T47D (cell line): Measurements from ENCODE around the gene DAZAP1.

Source experiments
- DNase-seq, 2 experiments: peaks; one replicate each; pipeline versions ENCODE4 v3.0.0 to v3.0.0-alpha.2; 2011 to 2012; ENCODE audit warnings: low read depth in 1 of 2, low spot score in 1 of 2
- JUND ChIP-seq: IDR thresholded peaks from 2 replicates; pipeline ENCODE4 v1.6.1; 2012; ENCODE audit warnings: low read depth
- in situ Hi-C: cut with HindIII; loops from 2 replicates; pipeline ENCODE4 v1.10.0; 2016; ENCODE audit warnings: low sequenced_read_pairs, low pct_unique_long_range_greater_than_20kb

Gene DAZAP1

DNA sequence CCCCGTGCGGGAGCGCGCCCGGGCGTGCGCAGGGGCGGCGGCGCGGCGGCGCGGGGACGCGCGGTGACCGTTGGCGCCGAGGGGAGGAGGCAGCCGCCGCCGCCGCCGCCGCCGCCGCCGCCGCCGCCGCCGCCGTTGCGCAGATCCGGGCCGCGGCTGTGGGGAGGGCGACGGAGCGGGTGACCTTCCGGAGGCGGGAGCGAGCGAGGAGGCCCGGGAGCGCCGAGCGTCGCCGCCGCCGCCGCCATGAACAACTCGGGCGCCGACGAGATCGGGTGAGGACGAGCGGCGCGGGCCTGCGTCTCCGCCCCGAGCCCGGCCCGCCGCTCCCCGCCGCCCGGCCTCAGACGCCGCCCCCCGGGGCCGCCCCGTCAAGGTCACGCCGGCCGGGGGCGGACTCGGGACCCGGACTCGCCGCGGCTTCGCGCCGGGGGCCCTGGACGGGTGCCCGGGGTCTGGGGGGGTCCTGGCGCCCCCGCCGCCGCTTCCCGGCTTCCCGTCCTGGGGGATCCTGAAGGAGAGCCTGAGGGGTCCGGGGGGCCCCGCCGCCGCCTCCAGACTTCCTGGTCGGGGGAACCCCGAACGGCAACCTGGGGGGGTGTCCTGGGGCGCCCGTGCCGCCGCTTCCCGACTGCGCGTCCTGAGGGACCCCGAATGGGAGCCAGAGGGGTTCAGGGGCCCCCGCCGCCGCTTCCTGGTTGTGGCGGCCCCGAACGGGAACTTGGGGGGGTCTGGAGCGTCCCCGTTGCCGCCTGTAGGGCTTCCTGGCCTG, at the start of gene DAZAP1:
TSS of gene DAZAP1 (plus strand) at position 59 of the 772 bp plus-strand sequence. CDS start at position 247, 188 bp downstream.
- in situ Hi-C loops, result no loop called here
- TF ChIP-seq JUND, result no peak
- DNase-seq, result no peak

GRCh38 chr19:1360126-1360817, 47.1 kb upstream of the DAZAP1 start:
- in situ Hi-C loops, result no loop called here
- TF ChIP-seq JUND, result no peak
- DNase-seq, result no peak

DNA sequence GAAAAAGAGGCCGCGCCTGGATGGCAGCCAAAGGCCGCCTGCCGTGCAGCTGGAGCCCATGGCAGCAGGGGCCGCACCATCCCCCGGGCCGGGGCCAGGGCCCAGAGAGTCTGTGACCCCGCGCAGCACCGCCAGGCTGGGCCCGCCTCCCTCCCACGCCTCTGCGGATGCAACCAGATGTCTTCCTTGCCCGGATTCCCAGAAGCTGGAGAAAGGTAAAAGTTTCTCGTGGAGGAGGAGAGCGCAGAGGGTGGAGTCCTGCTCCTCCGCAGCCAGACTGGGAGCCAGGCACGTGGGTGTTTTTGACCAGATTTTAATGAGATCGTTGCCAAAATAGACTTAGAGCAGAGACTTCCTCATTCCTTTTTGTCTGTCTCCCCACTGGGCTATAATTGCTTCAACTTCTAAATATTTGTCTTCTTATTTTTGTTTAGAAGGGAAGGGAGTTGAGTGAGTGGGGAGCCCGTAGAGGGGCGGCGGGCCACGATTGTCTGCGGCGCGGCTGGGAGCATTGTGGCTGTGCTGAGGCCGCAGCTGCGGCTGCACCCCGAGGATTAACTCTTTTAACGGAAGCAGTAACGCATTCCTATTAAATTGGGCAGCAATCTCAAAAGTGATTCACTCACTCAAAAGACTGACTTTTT, 46.4 kb upstream of the DAZAP1 start:
- in situ Hi-C loops, result no loop called here
- DNase-seq, result no peak
- no peak for TF ChIP-seq JUND

- in situ Hi-C loops, result no loop called here
- no peak for DNase-seq
- no peak for TF ChIP-seq JUND
Measured at GRCh38 chr19:1361601-1362386, 45.6 kb upstream of the DAZAP1 start.

GRCh38 chr19:1362387-1363257, 44.8 kb upstream of the DAZAP1 start:
- TF ChIP-seq JUND, result no peak
- no peak for DNase-seq
- in situ Hi-C loops, result no loop called here

GRCh38 chr19:1363599-1363998, 43.8 kb upstream of the DAZAP1 start:
- no peak for TF ChIP-seq JUND

DNA sequence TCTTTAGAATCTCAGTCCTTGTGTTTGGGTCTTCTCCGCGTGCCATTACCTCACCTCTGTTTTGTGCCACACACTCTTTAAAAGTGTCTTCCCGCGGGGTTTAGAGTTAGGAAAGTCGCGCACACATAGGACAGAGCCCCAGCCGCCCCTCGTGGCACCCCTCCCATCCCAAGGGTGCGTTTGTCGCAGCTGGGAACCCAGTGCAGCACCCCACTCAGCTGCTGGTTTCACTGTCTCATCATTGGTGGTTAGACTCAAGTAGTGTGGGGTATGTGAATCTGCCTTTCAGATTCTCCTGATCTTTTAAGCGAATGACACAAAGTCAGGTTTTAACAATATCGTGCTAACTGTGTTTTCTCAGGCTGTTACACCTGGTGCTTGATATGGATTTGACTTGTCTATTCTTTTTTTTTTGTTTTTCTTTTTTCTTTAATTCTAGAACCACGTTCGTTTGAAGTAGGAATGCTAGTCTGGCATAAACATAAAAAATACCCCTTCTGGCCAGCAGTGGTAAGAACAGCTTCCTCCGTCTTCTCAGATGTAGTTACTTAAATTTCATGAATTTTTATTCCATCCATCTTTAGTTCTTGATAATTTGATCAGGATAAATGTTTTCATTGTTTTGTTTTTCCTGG, 43.2 kb upstream of the DAZAP1 start:
- in situ Hi-C loops, result no loop called here
- no peak for TF ChIP-seq JUND
- DNase-seq, result no peak

More at GRCh38 chr19:1363599-1363998, 43.8 kb upstream of the DAZAP1 start:
- no peak for DNase-seq
- in situ Hi-C loops, result no loop called here

GRCh38 chr19:1365319-1366269, 41.8 kb upstream of the DAZAP1 start:
- no peak for DNase-seq
- in situ Hi-C loops, result no loop called here
- no peak for TF ChIP-seq JUND

- TF ChIP-seq JUND, result no peak
- no peak for DNase-seq
- in situ Hi-C loops, result no loop called here
Measured at GRCh38 chr19:1366296-1366695, 41.1 kb upstream of the DAZAP1 start.
